Tibial nerve (tissue), 4 donors: ENCODE data around the gene RHOBTB3. TPM values are rescaled to one million over a fixed set of nuclear protein-coding genes. Genes with fewer than 3 reads are reported as not detected.
A peak's percentile ranks its signal among the peaks of the same experiment; 100 is the strongest.

Experiments
- DNase-seq, 2 donors: peaks; one replicate each; pipeline ENCODE4 v3.0.0-alpha.2; 2019; ENCODE audit warnings: low spot score in 2 of 2
- H3K27ac ChIP-seq, 4 donors: fragments of 200-600 bp; sonication (generic) in 3 of 4; one replicate each; pipeline ENCODE4 v1.5.1; 2017 to 2019; ENCODE audit warnings: mild to moderate bottlenecking in 1 of 4
- H3K27me3 ChIP-seq, 2 donors: fragments of 200-600 bp; sonication (generic) in 1 of 2; one replicate each; pipeline versions ENCODE4 v1.5.1 to v1.6.0; 2017 to 2019
- H3K36me3 ChIP-seq, 3 donors: fragments of 200-600 bp; sonication (generic); one replicate each; pipeline ENCODE4 v1.5.1; 2018 to 2019
- H3K4me1 ChIP-seq, 4 donors: fragments of 200-600 bp; sonication (generic) in 3 of 4; one replicate each; pipeline ENCODE4 v1.5.1; 2017 to 2019
- H3K4me3 ChIP-seq, 4 donors: fragments of 200-600 bp; sonication (generic) in 3 of 4; one replicate each; pipeline ENCODE4 v1.5.1; 2017 to 2019; ENCODE audit warnings: mild to moderate bottlenecking in 1 of 4, moderate library complexity in 1 of 4
- H3K9me3 ChIP-seq, 4 donors: fragments of 200-600 bp; sonication (generic) in 3 of 4; one replicate each; pipeline ENCODE4 v1.5.1; 2017 to 2019
- EP300 ChIP-seq, 2 donors: sonication (generic); formaldehyde crosslinking; IDR thresholded peaks; one replicate each; pipeline ENCODE4 v1.6.1; 2017; ENCODE audit warnings: antibody characterized with exemption in 2 of 2, mild to moderate bottlenecking in 1 of 2
- POLR2A ChIP-seq, 2 donors: fragments of 450-650 bp; IDR thresholded peaks; one replicate each; pipeline ENCODE4 v1.6.1; 2017; ENCODE audit warnings: antibody characterized with exemption in 2 of 2, mild to moderate bottlenecking in 2 of 2, moderate library complexity in 2 of 2
- WGBS, 2 donors: methylation state at CpG; one replicate each; pipeline ENCODE4 v1.1.5; 2018; 5-methylcytosine and 5-hydroxymethylcytosine counted together
- total RNA-seq, 4 donors: library from RNA; depleted of rRNA; stranded (reverse); fragments of >200 nt; gene quantifications; one replicate each; pipeline ENCODE4 v1.1.0, GENCODE V29; 2016
- TF ChIP-seq, protein P1 (sequence below), 5 experiments: fragments of 200-600 bp in 3 of 5; fragments of 450-650 bp in 2 of 5; sonication (generic) in 3 of 5; IDR thresholded peaks; one replicate each; pipeline ENCODE4 v1.5.1; 2016 to 2019; ENCODE audit warnings: antibody characterized with exemption in 5 of 5, mild to moderate bottlenecking in 3 of 5, moderate library complexity in 2 of 5

RHOBTB3 gene
- total RNA-seq, 4 donors from 2014 or later, result 130 to 219 (median 195) TPM

- H3K27ac ChIP-seq, result no peak overlapping the region
- WGBS, 2 donors, result 90% methylated on average over 10 of the region's 10 CpGs
- TF ChIP-seq, protein P1, sequence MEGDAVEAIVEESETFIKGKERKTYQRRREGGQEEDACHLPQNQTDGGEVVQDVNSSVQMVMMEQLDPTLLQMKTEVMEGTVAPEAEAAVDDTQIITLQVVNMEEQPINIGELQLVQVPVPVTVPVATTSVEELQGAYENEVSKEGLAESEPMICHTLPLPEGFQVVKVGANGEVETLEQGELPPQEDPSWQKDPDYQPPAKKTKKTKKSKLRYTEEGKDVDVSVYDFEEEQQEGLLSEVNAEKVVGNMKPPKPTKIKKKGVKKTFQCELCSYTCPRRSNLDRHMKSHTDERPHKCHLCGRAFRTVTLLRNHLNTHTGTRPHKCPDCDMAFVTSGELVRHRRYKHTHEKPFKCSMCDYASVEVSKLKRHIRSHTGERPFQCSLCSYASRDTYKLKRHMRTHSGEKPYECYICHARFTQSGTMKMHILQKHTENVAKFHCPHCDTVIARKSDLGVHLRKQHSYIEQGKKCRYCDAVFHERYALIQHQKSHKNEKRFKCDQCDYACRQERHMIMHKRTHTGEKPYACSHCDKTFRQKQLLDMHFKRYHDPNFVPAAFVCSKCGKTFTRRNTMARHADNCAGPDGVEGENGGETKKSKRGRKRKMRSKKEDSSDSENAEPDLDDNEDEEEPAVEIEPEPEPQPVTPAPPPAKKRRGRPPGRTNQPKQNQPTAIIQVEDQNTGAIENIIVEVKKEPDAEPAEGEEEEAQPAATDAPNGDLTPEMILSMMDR (IDR thresholded peaks at IDR 0.05), result no peak
- no peak for TF ChIP-seq POLR2A (IDR thresholded peaks at IDR 0.05)
- no peak for TF ChIP-seq EP300 (IDR thresholded peaks at IDR 0.05)
Observed at GRCh38 chr5:95826949-95827891, 96.1 kb downstream of the RHOBTB3 start.

GRCh38 chr5:95827892-95828246, 96.7 kb downstream of the RHOBTB3 start:
- no peak overlapping the region for H3K4me3 ChIP-seq
- TF ChIP-seq POLR2A (IDR thresholded peaks at IDR 0.05) (no peak), EP300 (IDR thresholded peaks at IDR 0.05) (no peak)
- no peaks in the 10 kb centered on the region for H3K36me3 ChIP-seq
- H3K4me1 ChIP-seq, result peaks cover 0 to 20% (median 5%) of the 10 kb centered on the region in 4 donors
- H3K27me3 ChIP-seq, result no peaks in the 10 kb centered on the region
- WGBS, 2 donors, result 67 to 71% methylated on average over 3 of the region's 3 CpGs
- H3K9me3 ChIP-seq, result no peaks in the 10 kb centered on the region
- H3K27ac ChIP-seq, result no peak overlapping the region
- no peak for DNase-seq

More at GRCh38 chr5:95826949-95827891, 96.1 kb downstream of the RHOBTB3 start:
- no peaks in the 10 kb centered on the region for H3K36me3 ChIP-seq
- no peaks in the 10 kb centered on the region for H3K27me3 ChIP-seq
- H3K4me3 ChIP-seq, result no peak overlapping the region
- H3K4me1 ChIP-seq, result peaks cover 0 to 23% (median 5%) of the 10 kb centered on the region in 4 donors
- no peak for DNase-seq
- H3K9me3 ChIP-seq, result no peaks in the 10 kb centered on the region

DNA sequence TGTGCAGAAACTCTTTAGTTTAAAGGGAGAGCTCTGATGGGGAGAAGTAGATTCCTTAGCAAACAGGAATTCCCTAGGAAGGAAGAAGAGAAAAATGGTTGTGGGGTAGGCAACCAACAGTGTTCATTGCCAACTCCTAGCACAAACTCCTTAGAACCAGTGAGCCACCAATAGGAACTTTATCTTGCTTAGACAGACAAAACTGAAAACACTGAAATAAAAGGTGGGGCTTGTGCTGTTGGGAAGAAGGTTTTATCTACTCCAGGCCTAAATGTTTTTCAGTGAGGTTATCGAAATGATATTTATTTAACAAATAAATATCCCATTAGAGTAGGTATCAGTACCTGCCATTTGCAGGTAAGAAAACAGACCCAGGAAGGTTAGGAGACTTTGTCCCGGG, 99.1 kb downstream of the RHOBTB3 start:
- Histone ChIP-seq H3K36me3 (no peaks in the 10 kb centered on the region), H3K27me3 (no peaks in the 10 kb centered on the region), H3K4me1 (peaks cover 0 to 10% (median 3%) of the 10 kb centered on the region in 4 donors), H3K4me3 (no peak overlapping the region), H3K27ac (no peak overlapping the region), H3K9me3 (no peaks in the 10 kb centered on the region)
- TF ChIP-seq POLR2A (IDR thresholded peaks at IDR 0.05) (no peak), EP300 (IDR thresholded peaks at IDR 0.05) (no peak)
- TF ChIP-seq, protein P1 (IDR thresholded peaks at IDR 0.05), result no peak
- WGBS, 2 donors, result 92 to 95% methylated on average over 2 of the region's 2 CpGs
- DNase-seq, result no peak

DNA sequence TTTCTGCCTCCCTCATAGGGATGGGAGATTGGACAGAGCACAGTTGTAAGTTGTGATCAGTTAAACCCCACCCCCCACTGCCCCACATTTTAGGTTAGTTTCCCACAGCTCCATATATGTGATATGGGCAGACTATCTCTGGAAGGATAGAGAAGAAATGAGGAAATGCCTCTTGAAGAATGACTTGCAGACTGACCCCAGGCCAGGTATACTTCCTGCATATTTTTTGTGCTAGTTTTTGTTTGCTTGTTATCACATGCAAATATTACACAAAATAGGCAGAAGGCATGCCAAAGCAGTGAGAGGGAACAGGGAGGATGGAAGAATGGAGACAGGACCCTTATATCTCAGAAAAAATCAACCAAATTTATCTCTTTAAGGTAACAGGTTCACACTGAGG, 101.5 kb downstream of the RHOBTB3 start:
- TF ChIP-seq, protein P1 (IDR thresholded peaks at IDR 0.05), result no peak
- TF ChIP-seq POLR2A (IDR thresholded peaks at IDR 0.05) (no peak), EP300 (IDR thresholded peaks at IDR 0.05) (no peak)
- H3K27ac ChIP-seq, result no peak overlapping the region
- H3K27me3 ChIP-seq, result no peaks in the 10 kb centered on the region
- H3K4me1 ChIP-seq, result peaks cover 0 to 27% (median 9%) of the 10 kb centered on the region in 4 donors
- H3K36me3 ChIP-seq, result no peaks in the 10 kb centered on the region
- H3K4me3 ChIP-seq, result no peak overlapping the region
- no peaks in the 10 kb centered on the region for H3K9me3 ChIP-seq
- DNase-seq, result no peak

- 47 to 48% methylated on average over 10 of the region's 10 CpGs for whole genome bisulfite sequencing, 2 donors
- peaks cover 0 to 27% (median 9%) of the 10 kb centered on the region in 4 donors for H3K4me1 ChIP-seq
- no peak for DNase-seq
- TF ChIP-seq, protein P1 (IDR thresholded peaks at IDR 0.05), result no peak
- TF ChIP-seq EP300 (IDR thresholded peaks at IDR 0.05), result peak in 1 of 2 donors; percentile 44
- H3K36me3 ChIP-seq, result no peaks in the 10 kb centered on the region
- H3K9me3 ChIP-seq, result no peaks in the 10 kb centered on the region
- no peaks in the 10 kb centered on the region for H3K27me3 ChIP-seq
- H3K4me3 ChIP-seq, result peak overlapping the region in 2 of 4 donors; percentile 50 to 59
- H3K27ac ChIP-seq, result peak overlapping the region in 3 of 4 donors; percentile 81 to 89 (median 89)
Observed at GRCh38 chr5:95835682-95836385, 104.7 kb downstream of the RHOBTB3 start.
